CD4-positive, alpha-beta T cell treated with Interleukin-21 for 1 hour (primary cell): ENCODE measurements around the gene SLC37A2.
A peak's percentile ranks its signal among the peaks of the same experiment; 100 is the strongest.

Experiments used
- DNase-seq: peaks from one replicate; pipeline ENCODE4 v3.0.0-alpha.2; 2020

SLC37A2 gene

DNA sequence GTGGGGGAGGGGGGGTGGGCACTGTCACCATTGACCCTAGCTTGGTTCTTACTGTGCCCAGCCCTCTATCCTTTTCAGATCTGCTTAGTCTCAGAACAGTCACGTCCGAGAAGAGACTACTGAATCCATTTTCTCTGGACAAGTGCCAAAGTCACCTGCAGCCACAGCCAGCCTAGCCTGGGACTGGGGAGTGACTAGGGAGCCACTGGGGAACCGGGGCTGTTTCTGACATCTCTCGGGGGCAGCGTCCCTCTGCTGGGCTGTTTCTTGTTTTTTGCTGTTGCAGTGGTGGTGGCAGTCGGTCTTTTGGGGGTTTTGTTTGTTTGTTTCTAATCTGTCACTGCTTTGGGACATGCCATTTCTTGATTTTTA, 8.7 kb downstream of the SLC37A2 start:
- DNase-seq = no peak

DNA sequence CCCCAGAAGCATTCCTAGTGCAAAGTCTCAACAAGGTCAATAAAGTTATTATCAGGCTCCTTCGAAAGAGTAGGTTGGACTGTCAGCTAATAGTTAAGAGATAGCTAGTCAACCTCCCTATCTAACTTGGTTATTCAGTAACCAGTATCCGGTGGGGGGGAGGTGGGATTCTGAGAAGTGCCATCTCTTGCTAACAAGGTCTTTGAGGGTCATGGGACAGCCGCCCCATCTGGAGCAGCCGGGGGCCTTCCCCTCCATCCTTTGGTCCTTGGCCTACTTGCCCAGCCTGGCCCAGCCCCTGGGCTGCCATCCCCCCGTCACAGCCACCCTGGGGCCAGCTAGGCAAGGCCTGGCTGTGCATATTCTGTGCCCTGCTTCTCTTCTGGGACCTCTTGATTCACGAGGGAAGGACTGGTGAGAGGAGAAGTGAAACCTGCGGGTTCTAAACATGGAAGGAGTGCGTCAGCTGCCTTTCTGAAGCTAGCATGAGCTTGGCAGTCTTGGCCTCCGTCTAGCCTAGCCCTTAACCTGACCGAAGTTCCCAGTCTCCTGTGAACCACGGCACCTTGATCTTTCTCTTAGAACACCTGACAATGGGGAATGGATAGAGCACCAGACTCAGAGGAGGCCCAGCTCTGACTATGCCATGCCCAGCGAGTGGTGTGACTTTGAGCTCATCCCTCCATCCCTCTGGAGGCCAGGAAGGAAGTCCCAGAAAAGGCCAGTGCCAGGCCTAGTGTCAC, 9.3 kb downstream of the SLC37A2 start:
- DNase-seq = peak; percentile 13

GRCh38 chr11:125072961-125073590, 10.0 kb downstream of the SLC37A2 start:
- no peak for DNase-seq

DNA sequence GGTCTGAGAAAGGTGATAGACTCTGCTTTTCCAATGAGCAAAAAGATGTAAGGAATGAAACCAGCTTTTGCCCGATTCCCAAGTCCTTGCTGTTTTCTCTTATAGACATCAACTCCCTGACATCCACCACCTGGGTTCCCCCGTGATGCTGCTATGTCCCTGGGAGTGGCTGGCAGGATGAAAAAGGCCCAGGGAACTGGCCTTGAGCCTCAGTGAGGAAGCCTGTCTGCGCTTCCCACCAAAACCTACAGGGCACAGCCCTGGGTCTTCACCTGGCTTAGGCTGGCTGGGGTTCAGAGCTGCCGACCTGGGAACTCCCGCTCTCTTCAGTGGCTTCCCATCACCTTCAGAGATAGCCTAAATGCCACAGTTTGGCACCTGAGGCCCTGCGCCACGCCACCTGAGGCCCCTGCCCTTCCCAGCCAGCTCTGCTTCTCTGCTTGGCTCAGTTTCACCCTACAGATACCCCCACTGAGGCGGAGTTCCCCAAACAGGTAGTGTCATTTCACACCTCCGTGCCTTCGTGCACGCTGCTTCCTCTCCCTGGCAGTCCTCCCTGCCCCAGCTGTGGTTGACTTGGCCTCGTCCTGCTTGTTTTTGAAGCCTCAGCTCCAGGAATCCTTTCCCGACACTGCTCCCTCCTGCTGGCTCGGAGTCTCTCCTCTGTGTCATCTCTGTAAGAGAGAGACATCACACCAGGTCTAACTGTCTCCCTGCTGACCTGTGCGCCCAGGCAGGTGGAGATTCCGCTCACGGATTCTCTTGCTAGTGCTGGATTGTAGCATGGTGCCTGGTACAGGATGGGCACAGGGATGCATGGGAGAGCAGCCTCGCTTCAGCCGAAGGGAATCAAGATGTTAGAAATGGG, 10.7 kb downstream of the SLC37A2 start:
- DNase-seq = no peak

GRCh38 chr11:125074511-125075241, 11.6 kb downstream of the SLC37A2 start:
- no peak for DNase-seq

DNA sequence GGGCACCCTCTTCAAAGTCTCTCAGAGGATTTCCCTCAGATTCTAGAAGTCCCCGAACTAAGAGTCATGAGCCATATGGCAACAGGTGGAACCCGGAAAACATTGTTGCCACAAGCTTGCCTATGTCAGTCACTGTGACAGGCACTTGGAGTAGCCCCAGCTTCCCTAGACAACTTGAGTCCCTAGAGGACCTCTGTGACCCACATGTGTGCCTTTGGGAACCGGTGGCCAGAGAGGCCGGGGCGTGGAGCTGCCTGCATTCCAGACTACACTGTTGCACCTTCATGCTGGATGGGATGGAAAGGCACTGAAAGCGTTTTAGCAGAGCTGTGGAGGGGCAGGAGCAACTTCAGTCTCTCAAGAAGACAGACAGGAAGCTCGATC, 12.1 kb downstream of the SLC37A2 start:
- no peak for DNase-seq

GRCh38 chr11:125075900-125076317, 12.8 kb downstream of the SLC37A2 start:
- no peak for DNase-seq

DNA sequence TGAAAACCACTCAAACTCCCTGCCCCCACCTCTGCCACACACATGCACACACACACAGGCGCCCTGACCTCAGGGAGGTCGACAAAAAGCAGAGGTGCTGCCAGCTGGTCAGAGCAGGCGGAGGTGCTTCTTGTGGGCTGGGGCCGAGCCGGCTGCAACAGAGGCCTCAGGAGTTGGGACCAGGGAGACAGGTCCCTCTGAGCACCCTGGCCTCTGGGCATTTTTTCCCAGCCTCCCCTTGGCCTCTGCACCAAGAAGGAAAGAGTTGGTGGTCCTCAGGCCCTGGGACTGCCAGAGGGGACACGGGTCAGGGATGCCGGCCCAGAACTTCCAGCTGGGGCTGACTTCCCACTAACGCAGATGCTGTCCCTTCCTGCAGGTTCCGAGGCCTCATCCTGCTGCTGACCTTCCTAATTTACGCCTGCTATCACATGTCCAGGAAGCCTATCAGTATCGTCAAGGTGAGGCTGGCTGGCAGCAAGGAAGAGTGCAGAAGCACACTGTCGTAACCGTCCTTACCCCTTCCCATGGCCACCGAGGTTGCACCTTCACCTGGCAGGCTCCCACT, 13.4 kb downstream of the SLC37A2 start:
- no peak for DNase-seq

DNA sequence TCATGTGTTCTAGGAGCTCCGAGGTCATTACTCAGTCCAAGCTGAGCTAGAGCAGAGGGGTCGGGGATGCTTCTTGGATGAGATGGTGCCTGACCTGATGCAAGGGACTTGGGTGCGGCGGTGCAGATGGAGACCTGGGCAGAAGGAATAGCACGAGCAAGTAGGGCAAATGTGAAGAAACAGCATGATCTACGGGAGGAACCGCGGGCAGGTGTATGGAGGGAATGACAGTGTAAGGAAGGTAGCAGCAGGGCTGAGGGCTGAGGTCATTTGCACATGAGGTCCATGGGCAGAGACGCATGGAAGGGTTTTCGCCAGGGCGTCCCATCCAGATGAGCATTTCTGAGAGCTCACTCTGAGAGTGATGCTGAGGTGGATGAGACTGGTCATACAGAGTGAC, 14.9 kb downstream of the SLC37A2 start:
- no peak for DNase-seq

- no peak for DNase-seq
Measured at GRCh38 chr11:125078516-125079140, 15.5 kb downstream of the SLC37A2 start.

DNA sequence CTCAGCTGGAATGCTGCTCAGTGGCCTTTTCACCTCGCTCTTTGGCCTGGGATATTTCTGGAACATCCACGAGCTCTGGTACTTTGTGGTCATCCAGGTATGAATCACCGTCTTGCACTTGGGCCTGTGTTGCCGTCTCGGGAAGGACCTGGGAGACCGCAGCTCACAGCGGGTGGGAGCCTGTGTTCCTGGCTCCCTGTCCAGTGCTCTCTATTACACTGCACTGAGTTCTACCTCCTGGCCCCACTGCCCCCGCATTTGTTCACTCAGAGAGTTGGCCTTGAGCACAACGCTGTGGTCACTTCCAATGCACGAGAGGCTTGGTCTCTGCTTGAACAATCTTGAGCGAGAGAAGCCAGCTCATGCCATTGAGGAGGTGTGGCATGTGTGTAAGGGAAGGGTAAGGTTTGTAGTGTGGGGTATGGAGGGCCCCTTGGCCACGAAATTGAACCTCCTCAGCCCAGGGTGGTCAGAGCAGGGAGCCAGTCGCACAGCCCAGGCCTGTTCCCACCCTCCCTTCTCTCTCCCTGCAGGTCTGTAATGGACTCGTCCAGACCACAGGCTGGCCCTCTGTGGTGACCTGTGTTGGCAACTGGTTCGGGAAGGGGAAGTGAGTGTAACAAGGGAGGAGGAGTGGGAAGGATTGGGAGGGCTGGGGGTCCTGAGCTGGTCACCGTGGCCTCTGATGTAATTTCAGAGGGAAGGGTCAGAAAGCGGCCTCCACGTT, 16.2 kb downstream of the SLC37A2 start:
- no peak for DNase-seq

- no peak for DNase-seq
Measured at GRCh38 chr11:125079878-125080530, 16.9 kb downstream of the SLC37A2 start.

DNA sequence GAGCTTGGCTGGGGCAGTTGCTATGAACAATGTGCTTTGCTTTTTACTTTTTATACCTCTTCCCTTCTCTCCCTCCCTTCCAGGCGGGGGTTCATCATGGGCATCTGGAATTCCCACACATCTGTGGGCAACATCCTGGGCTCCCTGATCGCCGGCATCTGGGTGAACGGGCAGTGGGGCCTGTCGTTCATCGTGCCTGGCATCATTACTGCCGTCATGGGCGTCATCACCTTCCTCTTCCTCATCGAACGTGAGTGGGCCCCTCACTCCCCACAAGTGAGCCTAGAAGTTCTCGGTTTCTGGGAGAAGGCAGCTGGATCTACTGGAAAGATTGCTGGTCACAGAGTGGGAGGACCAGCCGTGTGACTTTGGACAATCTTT, 17.4 kb downstream of the SLC37A2 start:
- no peak for DNase-seq

GRCh38 chr11:125081098-125081798, 18.1 kb downstream of the SLC37A2 start:
- DNase-seq = no peak

DNA sequence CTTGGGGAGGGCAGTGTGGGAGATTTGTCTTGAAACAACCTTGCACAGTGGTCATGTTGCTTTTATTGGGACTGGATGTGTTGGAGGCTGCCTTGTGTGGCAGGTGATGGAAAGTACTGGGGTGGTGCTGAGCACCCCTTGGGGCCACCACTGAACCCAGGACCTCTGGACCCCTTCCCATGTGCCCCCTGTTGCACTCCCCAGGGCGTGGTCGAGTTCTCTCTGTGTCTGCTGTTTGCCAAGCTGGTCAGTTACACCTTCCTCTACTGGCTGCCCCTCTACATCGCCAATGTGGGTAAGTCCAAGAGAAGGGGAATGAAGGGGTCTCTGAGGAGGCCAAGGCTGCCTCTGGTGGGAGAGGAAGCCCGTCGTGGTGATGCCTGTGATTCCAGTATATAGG, 18.9 kb downstream of the SLC37A2 start:
- no peak for DNase-seq

DNA sequence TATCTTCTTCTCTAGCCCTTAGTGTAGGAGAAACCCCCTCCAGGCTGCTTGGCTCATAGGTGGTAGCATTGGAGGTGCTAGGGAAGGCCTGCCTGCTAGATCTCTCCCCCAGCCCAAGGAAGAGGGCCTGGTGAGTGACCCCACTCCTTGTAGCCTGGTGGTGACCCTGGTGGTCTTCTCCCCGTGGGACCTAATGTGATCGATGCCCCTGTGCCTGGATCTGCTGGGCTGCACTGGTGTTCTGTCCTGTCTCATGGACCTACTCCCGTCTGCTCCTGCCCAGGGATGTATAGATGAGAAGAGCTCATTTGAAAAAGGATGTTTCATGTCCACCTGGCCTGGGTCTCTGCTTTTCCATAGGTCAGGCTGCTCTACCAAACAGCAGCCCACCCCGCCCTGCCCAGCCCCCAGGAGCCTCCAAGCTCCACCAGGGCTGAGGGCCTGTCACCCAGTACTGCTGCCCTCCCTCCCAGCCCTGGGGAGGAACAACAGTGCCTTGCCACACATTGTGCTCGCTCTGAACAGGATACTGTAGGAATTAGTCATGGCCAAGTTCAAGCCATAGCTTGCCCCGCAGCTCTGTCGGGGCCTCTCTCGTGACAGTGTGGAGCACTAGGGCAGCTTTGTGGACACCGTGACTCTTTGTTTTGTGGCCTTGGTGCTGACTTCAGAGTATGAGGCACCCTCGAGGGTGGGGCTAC, 19.7 kb downstream of the SLC37A2 start:
- no peak for DNase-seq

DNA sequence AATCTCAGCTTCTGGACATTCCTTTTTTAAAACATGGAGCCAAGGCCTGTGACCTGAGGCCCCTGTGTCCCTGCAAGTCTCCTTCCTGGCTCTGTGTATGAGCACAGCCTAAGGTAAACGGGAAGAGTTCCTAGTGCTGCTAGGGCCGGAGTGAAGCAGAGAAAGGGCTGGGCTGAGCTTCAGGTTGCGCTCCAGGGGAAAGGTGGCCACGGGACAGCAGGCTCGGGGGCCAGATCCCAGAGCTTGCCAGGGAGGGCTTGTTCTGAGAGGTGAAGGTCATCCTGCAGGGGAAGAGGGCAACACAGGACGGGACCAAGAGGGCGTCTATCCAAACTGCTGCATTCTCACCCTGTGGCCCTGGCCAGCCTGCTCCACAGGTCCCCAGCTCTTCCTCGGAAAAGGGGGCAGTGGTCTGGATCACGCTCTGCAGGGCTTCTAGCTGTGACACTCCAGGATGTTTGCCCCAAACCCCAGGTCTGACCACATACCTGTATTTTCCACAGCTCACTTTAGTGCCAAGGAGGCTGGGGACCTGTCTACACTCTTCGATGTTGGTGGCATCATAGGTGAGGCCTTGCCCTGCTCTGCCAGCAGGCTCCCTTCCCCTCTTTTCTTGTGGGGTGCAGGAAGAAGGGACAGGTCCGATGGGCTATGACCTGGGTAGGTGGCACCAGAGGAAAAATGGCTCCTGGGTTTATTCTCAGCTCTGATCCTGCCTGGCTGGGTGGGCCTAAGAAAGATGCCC, 20.4 kb downstream of the SLC37A2 start:
- no peak for DNase-seq

DNA sequence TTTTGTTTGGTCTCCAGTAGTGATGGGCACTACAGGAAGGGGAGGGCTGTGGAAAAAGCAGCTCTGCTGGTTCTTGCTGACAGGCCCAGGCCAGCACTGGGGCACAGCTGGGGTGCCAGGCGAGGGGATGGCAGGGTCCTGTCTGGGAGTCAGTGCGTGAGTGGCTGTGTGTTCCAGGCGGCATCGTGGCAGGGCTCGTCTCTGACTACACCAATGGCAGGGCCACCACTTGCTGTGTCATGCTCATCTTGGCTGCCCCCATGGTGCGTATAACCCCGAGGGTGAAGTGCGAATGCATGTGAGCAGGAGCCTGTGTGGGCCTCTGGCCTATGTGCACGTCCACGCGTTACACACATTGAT, 20.9 kb downstream of the SLC37A2 start:
- DNase-seq = no peak

GRCh38 chr11:125084761-125085231, 21.7 kb downstream of the SLC37A2 start:
- no peak for DNase-seq
